GM19043 (cell line): ENCODE measurements around the gene TNNI3K.
A peak's percentile ranks its signal among the peaks of the same experiment; 100 is the strongest.
"Not testable (repeated sequence)": the region's sequence is repeated elsewhere in the genome, so short reads cannot be mapped to it uniquely, and the experiment has no call there.

Experiments
- ATAC-seq: cut with Tn5 transposase; IDR thresholded peaks from one replicate; pipeline ENCODE4 v1.9.1; 2021; ENCODE audit warnings: low read depth; ENCODE audit not compliant: unreplicated experiment

Gene TNNI3K, protein sequence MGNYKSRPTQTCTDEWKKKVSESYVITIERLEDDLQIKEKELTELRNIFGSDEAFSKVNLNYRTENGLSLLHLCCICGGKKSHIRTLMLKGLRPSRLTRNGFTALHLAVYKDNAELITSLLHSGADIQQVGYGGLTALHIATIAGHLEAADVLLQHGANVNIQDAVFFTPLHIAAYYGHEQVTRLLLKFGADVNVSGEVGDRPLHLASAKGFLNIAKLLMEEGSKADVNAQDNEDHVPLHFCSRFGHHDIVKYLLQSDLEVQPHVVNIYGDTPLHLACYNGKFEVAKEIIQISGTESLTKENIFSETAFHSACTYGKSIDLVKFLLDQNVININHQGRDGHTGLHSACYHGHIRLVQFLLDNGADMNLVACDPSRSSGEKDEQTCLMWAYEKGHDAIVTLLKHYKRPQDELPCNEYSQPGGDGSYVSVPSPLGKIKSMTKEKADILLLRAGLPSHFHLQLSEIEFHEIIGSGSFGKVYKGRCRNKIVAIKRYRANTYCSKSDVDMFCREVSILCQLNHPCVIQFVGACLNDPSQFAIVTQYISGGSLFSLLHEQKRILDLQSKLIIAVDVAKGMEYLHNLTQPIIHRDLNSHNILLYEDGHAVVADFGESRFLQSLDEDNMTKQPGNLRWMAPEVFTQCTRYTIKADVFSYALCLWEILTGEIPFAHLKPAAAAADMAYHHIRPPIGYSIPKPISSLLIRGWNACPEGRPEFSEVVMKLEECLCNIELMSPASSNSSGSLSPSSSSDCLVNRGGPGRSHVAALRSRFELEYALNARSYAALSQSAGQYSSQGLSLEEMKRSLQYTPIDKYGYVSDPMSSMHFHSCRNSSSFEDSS

DNA sequence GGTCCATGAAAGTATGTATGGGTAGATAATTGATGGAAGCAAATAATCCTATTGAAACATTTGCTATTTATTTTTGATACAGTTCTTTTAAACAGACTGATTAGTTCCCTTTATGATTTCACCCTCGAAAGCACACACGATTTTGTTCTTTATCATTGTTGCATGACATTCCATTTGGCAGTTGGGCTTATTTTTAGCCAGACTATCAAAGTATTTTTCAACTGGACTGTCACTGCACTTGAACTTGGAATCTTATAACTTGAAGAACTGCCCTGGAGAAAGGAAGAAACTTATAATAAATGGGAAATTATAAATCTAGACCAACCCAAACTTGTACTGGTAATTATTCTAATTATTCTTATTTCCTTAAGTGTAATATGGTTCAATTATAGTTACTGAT is at the start of gene TNNI3K:
Gene TNNI3K (plus strand): TSS at position 235 of the 400 bp plus-strand sequence. CDS start 65 bp downstream, at position 300.
- no peak for ATAC-seq

DNA sequence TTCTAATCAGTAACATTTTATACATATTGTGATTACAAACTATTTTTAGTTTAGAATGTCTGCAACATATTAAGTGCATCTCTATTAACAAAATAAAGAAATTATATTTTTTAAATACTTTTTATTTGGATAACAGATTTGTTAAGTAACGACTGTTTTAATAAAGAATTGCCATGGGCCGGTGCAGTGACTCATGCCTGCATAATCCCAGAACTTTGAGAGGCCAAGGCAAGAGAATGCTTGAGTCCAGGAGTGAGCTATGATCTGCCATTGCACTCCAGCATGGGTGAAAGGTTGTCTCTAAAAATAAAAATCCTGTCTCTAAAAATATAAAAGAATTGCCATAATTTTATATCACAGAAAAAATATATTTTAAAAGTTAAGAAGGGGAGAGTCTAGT is 41.3 kb upstream of the TNNI3K start:
- ATAC-seq, result no peak

DNA sequence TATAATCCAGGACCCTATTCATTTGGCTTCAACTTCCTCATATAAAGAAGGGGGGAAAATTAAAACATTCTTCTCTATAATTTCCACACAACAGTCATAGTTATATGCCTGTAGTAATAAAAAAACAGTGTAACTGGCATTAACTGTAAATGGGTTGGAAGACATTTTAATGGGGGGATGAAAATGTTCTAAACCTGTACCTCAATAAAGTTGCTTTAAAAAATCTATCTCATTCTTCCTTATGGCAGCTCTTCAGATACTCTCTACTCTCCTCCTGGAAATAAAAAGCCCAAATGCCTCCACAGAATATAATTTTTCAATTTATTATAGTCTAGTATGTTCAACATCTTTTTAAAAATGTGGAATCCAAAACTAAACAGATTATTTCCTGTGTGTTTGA is 39.8 kb upstream of the TNNI3K start:
- no peak for ATAC-seq

DNA sequence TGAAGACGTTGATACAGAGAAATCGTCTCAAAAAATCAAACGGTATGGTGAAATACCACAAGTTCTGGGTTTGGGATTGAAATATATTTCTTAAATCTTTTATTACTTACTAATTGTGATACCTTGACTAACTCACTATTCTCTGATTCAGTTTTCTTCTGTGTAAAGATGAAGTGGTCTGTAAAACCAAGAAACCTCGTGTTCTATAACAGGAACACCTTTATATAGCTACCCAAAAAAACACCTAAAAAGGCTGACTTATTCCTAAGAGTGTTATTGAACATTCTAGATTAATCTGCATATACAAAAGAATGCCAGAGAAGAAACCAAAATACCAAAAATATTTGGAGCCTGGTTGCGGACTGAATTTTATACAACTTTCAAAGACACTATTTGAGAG is 37.9 kb upstream of the TNNI3K start:
- no peak for ATAC-seq

DNA sequence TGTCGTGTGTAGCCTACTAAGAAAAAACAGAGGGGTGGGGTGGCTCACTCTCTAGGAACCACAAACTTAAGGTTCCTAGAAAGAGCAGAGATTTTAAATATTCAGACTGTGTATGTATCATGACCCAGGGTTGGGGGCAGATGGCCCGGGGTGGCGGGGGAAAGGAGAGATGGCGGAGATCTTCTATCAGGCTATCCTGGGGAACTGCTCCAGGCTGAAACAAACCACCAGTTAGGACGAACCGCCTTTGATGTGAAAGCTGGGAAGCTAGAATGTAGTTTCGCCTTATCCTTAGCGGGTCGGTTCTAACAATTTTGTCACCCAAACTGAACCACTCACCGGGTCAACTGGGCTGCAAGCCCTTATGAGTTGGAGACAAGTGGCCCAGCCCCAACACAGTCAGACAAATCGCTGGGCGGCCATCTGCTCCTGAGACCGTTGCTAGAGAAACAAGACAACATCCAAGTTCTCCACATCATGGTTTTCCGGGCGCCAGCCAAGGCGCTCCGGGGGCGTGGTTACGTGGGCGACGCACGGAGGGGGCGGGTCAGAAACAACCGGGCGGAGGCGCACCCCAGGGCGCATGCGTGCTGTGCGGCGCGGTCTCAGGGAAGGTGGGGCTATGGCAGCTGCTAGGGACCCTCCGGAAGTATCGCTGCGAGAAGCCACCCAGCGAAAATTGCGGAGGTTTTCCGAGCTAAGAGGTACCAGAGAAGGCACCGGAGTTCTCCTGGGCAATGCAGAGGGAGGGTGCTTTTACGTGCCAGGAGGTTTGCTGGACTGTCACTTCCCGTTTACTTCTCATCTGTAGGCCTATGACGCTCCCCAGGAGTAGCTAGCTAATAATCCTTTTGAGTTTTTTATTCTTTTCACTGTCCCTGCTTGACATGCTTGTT is 37.3 kb upstream of the TNNI3K start, which contains the start of the genes FPGT and LRRIQ3:
Gene FPGT (plus strand): TSS at position 586 of the 896 bp plus-strand sequence. CDS start 37 bp downstream, at position 623.
Gene LRRIQ3 (minus strand): TSS at position 520 of the 896 bp plus-strand sequence. CDS start 14,492 bp downstream, outside the sequence.
- peak; percentile 95 for ATAC-seq

DNA sequence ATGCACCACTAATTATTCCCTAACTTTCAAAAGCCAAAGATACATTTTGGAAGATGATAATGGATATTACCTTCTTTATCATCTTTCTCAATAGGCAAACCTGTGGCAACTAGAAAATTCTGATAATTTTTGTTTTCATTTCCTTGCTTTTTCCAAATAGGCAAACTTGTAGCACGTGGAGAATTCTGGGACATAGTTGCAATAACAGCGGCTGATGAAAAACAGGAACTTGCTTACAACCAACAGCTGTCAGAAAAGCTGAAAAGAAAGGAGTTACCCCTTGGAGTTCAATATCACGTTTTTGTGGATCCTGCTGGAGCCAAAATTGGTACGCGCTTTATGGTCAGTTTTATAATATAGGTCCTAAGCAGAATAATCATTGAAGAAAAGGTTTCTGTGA is 35.7 kb upstream of the TNNI3K start:
- ATAC-seq, result no peak

DNA sequence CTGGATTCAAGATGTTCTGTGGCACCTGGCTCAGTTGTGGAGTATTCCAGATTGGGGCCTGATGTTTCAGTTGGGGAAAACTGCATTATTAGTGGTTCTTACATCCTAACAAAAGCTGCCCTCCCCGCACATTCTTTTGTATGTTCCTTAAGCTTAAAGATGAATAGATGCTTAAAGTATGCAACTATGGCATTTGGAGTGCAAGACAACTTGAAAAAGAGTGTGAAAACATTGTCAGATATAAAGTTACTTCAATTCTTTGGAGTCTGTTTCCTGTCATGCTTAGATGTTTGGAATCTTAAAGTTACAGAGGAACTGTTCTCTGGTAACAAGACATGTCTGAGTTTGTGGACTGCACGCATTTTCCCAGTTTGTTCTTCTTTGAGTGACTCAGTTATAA is 29.9 kb upstream of the TNNI3K start:
- no peak for ATAC-seq

DNA sequence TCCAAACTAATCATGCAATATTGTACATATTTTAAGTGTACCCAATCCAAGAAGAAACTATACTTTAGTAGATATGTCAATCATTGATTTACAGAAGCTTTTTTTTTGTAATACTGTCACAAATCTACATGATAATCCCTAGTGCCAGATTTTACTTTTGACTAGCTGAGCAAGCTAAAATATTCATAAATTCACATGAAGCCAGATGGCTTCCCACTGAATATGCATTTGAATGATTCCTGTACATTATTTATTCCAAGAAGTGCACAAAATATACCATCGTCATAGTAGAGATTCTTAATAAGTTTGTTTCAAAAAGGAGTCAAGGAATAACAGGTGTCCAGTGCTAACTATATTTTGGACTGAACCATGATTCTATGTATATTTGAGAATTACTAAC is 20.0 kb upstream of the TNNI3K start:
- no peak for ATAC-seq

DNA sequence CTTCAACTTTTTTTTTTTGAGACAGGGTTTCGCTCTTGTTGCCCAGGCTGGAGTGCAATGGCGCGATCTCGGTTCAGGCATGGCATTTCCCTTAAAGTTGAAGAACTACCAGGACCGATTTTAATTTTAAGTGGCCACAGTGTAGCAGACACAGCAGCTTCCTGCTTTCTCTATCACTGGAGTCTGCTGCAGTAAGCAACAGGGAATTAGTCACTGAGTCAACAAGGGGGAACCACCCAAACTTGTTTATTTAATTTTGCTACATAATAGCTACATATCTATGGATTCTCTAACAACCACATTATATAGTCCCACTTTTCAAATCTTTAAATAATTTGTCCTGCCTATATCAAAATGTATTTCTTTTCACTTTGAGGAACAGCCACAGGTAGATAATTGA is 12.5 kb upstream of the TNNI3K start:
- ATAC-seq, result no peak

DNA sequence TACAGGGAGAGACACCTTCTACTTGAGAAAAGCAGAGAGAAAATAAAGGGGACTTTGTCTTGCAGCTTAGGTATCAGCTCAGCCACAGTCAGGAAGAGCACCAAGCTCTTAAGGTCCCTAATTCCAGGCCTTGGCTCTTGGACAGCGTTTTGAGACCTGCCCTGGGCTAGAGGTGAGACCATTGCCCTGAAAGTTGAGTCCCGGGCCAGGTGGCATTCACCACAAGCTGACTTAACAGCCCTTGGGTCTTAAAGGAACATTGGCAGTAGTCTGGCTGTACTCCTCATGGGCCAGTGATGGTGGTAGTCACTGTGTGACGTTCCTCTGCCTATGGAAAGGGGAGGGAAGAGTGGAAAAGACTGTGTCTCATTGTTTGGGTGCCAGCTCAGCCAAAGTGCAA is 11.7 kb upstream of the TNNI3K start:
- ATAC-seq, result no peak

DNA sequence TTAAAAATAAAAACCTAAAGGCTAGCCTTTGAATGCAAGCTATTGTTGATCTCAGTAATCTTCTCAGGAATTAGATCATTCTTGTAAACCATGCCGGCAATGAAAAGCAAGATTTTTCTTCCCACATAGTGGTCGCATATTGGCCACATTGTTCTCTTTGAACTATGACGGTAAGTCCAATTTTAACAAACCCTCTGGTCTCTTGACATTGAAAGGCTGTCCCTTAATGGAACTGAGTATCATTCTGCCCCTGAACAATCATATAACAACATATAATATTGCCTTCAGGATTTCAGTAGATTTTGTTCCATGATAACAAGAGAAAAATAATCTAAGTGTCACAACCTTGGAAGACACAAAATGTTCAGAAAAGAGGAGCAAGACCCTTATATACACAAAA is 1.3 kb downstream of the TNNI3K start:
- ATAC-seq, result no peak

DNA sequence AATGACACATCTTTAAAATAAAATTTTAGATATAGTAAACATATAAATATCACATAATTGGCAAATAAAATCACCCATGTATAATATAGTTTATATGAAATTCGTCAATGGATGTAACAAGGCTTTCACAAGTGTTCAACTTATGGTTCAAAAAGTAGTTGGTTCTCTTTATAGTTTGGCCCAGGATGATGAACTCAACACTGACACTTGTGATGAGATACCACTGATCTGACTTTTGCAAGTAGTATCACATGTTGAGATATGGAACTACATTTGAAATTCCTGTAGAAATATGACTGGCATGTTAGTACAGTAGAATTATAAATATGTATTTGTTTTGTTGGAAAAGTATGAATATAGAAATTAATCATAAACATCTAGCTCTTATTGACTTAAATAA is 1.8 kb downstream of the TNNI3K start:
- ATAC-seq, result no peak

DNA sequence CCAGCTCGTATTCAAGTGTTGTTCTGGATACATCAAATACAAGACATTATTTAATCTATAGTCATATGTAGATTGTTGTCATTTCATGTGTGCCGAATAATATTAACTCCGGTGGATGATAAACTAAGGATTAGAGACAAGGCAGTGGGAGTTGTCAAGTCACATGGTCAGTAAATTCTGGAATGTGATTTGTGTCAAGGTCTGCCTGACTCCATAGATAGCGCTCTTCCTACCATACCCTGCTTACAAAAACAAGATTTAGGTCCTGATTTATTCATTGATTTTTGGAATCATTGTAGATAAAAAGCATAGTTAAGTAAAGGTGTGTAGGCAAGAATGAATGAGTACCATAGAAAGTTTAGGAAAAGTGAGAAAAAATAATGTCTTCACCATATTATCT is 2.6 kb downstream of the TNNI3K start:
- ATAC-seq, result no peak

DNA sequence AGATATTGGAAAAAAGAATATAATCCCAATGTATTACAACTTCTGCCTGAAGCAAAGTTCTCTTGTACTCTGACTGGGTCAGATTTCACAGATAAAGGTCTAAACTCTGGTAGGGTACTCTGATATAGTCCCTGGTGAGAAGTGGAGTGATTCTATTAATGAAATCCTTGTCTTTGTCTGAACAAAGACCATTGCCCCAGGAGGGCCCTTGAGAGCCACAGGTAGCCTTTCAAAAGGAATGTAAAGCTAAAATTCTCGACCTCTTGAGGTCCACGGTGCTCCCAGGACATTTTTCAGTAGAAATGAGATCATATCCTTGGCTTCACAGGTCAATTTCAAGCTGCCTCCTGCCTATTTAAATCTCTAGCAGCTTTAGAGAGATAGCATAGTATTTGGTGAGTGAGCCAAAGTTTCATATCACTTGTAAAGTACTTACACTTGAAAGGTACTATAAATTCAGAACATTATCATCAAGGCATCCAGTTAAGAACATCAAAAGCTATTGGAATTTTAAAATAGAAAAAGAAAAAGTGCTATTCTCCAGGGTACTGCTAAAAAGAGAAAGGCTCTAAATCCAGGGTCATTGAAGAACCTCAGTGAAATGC is 10.1 kb downstream of the TNNI3K start:
- ATAC-seq, result no peak

DNA sequence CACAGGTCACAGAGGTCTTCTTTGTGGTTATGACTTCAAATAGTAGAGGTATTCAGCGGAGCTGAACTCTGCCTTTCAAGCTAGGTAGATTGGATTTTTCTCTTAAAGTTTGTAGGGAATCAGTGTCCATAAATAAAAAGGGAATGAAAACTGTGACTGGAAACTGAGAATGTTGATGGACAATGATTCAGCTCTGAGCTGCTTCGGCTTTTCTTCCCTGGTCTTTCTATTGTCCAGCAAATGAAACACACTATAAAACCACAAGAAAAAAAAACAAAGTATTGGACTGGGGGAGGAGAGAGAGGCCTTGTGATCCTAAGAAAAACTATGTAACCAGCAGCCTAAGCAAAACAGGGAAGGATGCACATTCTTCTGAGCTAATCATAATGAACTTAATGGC is 11.1 kb downstream of the TNNI3K start:
- ATAC-seq, result no peak

DNA sequence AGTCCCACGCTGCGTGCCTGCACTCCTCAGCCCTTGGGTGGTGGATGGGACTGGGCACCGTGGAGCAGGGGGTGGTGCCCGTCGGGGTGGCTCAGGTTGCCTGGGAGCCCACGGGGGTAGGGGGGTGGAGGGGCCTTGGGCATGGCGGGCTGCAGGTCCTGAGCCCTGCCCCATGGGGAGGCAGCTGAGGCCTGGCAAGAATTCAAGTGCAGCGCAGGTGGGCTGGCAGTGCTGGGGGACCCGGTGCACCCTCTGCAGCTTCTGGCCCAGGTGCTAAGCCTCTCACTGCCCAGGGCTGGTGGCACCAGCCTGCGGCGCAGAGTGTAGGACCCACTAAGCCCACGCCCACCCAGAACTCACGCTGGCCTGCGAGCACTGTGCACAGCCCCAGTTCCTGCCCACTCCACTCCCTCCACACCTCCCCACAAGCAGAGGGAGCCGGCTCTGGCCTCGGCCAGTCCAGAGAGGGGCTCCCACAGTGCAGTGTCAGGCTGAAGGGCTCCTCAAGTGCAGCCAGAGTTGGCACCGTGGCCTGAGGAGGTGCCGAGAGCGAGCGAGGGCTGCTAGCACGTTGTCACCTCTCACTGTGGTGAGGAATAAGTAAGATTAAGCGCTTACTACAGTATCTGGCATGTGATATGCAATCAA is 12.8 kb downstream of the TNNI3K start:
- ATAC-seq, result no peak

DNA sequence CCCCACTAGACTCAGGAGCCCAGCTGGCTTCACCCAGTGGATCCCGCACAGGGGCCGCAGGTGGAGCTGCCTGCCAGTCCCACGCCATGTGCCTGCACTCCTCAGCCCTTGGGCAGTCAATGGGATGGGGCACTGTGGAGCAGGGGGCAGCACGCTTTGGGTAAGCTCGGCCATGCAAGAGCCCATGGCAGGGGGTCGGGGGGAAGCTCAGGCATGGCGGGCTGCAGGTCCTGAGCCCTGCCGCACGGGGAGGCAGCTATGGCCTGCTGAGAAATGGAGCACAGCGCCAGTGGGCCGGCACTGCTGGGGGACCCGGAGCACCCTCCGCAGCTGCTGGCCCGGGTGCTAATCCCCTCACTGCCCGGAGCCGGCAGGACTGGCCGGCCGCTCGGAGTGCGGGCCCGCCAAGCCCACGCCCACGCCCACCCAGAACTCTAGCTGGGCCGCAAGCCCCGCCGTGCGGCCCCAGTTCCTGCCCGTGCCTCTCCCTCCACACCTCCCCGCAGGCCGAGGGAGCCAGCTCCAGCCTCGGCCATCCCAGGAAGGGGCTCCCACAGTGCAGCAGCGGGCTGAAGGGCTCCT is 18.1 kb downstream of the TNNI3K start:
- not testable (repeated sequence) for ATAC-seq

DNA sequence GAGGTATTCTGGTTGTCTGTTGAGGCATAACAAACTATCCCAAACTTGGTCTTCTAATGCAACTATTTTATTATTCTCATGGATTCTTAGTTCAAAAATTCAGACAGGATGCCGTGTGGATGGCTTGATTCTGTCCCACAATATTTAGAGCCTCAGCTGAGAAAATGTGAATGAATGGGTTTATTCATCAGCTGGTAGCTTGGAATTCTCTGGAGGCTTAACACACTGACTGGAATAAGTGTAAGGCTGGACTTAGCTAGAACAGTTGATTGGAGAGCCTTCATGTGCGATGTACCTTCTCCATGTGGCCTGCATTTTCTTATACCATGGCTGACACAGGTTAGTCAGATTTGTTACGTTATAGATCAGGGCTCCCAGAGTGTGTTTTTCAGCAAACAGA is 30.8 kb downstream of the TNNI3K start:
- no peak for ATAC-seq

DNA sequence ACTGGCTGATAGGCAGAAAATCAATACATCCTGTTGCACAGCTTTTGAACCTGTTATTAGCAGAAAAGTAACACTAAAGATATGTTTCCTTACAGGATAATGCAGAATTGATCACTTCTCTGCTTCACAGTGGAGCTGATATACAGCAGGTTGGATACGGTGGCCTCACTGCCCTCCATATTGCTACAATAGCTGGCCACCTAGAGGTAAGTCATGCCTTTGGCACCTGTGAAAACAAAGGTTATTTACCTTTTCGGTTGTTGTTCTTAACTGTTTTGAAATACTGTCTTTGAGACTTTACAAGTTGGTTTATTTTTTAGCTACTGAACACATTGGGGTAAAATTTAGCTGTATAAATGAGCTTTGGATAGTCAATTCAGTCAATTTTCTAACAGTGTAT is 36.3 kb downstream of the TNNI3K start:
- no peak for ATAC-seq
